ENCODE measurements around the gene WDR31. TPM values are rescaled to one million over a fixed set of nuclear protein-coding genes. Genes with fewer than 3 reads are reported as not detected.
A peak's percentile ranks its signal among the peaks of the same experiment; 100 is the strongest.
"Not testable (repeated sequence)": the region's sequence is repeated elsewhere in the genome, so short reads cannot be mapped to it uniquely, and the experiment has no call there.

WDR31 gene
- total RNA-seq, 1 experiment from 2014 or later: 0.69 TPM

DNA sequence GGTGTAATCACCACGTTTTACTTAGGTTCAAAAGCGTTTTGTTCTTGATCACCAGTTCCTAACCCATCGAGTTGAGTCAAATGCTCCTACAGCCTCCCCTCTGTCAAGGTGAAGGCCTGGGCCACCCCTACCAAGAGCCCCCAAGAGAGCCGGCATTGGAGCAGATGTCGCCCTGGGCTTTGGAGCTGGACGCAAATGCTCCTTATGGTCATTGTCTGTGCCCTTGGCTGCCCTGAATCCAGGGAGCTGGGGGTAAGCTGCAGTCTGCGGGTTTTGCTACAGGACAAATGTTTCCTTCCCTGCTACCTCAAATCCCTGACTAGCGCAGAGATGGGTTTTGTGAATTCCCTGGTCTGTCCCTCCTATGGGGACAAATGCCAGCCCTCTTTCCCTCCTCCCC lies 41.8 kb downstream of the WDR31 start:
- DNase-seq (ENCODE audit: low read depth): no peak

DNA sequence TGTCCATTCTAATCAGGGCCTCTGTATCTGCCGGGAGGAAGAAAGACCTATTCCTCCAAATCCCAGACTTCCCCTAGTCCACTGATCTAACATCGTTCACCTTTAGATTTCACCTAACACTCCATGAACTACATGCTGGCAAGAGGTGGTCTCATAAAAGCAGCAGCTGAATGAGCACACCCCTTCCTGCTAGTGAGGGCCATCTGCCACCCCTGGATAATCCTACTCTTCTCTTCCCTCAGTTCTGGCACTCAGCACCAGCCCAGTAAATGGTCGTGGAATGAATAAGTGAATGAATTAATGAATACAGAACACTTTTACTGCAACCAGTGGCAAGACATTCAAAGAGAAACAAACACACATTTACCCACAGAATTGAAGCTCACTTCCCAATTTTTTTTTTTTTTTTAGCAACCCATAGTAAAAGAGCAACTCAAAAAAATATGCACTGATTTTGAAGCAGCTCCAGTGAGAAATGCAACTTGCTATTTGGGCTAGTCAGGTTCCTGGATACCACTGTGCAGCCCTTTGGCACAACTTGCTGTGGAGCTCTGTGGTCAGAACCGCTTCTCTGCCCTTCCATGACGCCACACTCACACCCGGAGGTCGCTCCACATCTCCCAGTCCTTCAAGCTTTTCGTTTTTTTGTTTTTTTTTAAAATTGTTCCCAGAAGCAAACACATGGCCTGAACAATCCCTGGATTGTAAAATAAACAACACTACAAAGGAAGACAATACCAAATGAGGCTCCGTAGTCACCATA lies 43.1 kb downstream of the WDR31 start:
- DNase-seq (ENCODE audit: low read depth): no peak

DNA sequence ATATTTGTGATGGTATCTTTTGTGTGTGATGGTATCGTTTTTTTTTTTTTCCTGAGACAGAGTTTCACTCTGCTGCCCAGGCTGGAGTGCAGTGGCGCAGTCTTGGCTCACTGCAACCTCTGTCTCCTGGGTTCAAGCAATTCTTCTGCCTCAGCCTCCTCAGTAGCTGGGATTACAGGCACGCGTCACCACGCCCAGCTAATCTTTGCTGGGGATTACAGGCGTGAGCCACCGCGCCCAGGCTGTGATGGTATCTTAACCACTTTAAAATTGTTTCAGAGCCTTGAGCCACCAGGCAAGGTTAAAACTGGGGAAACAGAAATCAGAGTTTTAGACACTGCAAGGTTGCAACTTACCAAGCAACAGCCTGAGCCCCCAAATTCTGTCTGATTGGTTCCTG lies 43.8 kb downstream of the WDR31 start:
- not testable (repeated sequence) for DNase-seq (ENCODE audit: low read depth)

GRCh38 chr9:113293285-113293878 lies 46.7 kb downstream of the WDR31 start:
- DNase-seq (ENCODE audit: low read depth): no peak

DNA sequence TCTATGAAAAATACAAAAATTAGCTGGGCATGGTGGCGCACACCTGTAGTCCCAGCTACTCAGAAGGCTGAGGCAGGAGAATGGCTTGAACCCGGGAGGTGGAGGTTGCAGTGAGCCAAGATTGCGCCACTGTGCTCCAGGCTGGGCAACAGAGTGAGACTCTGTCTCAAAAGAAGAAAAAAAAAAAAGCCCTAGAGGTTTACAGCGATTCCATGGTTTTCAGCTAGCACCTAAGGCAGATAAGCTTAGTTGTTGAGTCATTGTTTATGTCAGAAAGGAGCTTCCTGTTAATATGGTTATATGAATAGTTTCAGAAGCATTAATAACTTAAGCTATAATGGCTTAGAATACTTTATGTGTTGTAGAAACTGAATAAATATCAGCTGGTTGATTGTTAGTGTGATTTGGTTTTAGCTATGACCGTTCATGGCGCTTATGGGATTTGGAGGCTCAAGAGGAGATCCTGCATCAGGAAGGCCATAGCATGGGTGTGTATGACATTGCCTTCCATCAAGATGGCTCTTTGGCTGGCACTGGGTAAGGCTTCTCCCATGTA lies 49.9 kb downstream of the WDR31 start:
- no peak for DNase-seq (ENCODE audit: low read depth)

DNA sequence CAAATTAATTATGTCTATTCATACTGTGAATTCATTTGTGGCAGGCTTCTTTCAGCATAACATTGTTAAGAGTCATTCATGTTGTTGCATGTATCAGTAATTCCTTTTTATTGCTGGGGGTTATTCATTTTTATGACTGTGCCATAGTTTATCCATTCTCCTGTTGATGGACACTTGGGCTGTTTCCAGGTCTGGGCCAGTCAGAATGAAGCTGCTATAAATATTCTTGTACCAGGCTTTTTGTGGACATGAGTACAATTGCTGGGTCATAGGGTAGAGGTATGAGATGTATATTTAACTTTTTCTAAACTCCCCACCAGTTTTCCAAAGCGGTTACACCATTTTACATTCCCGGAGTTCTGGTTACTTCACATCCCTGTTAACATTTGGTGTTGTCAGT lies 51.0 kb downstream of the WDR31 start:
- DNase-seq (ENCODE audit: low read depth): no peak

GRCh38 chr9:113281356-113281755 lies 58.7 kb downstream of the WDR31 start:
- DNase-seq (ENCODE audit: low read depth): no peak

GRCh38 chr9:113278840-113279239 lies 61.2 kb downstream of the WDR31 start:
- no peak for DNase-seq (ENCODE audit: low read depth)

DNA sequence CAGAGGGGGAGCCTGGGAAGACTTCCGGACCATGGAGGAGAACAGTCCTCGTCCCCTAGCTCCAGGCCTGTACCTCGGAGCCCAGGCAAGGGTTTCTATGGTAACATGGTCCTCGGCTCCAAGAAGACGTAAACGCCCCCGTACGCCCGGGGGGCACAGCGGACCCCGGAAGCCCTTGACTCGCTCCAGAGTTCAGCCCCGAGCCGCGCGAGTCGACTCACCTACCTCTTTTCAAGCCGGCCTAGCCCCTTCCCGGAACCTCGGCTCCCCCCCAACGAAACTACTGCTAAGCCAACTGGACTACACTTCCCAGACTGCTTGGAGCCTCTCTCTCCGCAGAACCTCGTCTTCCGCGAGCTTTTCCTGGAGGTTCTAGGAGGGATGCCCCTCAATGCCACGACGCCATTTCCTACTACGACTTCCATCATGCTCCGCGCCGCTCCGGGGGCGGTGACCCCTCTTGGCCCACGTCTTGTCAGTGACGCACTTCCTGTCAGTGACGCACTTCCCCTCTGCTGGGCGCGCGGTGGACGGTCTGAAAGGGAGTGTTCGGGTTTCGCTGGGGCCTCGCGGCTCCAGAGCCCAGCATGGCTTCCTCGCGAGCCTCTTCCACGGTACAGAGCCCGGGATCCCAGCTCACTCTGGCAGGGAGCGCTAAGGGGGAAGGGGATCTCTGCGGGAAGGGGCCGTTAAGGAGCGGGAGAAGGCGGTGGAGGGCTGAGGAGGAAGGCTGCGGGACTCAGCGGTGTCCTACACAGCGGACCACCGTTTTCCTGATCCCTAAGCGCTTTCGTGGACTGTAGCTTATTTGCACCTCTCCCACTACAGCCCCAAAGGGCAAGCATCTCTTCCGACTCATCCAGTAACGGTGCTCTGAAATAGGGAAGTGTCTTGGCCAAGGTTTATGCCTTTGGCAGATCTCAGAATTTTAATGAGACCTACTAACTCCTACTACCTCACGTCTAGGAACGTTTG lies 64.6 kb downstream of the WDR31 start, which contains the start of the genes CDC26 and PRPF4:
CDC26 (minus strand) TSS at position 416 of the 975 bp plus-strand sequence. CDS start 3,065 bp downstream, outside the sequence.
PRPF4 (plus strand) TSS at position 502 of the 975 bp plus-strand sequence; CDS start at position 588, 86 bp downstream.
- DNase-seq (ENCODE audit: low read depth): peak; percentile 98

GRCh38 chr9:113274474-113275156 lies 65.5 kb downstream of the WDR31 start:
- DNase-seq (ENCODE audit: low read depth): peak; percentile 58

- DNase-seq (ENCODE audit: low read depth): no peak
Measured at GRCh38 chr9:113269871-113270270, 70.2 kb downstream of the WDR31 start.

DNA sequence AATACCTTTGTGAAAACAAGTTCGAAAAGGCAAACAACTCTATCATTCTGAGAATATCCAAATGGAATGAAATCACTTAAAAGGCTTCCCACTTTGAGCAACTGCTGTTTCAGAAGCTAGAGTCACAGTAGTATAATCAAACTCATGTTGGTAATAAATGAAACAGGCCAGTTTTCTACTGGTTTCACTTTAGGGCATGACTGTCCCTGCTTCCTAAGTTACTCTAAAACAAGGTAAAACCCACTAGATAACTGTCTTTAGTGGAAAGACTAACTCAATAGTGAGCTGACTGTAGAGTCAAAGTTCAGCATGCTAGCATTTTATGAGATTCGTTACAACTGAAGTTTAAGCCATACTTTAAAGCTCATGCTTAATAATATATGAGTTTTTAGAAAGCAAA lies 70.7 kb downstream of the WDR31 start:
- DNase-seq (ENCODE audit: low read depth): no peak

DNA sequence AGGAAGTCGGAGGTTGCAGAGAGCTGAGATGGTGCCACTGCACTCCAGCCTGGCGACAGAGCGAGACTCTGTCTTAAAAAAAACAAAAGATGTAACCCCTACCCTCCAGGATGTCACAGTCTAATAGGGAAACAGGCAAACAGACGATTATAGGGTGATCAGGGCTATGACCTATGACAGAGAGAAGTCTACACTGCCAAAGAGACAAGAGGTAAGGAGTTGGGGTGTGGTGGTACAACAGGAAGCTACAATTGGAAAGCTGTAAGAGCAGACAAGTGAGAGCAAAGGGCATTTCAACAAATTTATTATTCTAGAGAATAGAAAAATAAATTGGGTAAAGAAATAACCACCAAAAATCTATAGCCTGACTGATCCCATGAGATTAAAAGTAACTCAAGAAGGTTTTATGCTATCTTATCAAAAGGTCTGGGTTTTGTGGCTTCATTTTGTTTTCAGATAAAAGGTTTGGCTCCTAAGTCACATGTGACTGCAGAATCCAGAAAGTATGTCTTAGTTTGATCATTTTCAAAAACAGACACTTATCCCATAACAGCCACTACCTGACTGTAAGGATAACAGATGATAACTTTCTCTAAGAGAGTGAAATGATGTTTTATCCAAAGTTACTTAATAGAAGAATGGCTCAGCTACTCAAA lies 72.0 kb downstream of the WDR31 start:
- no peak for DNase-seq (ENCODE audit: low read depth)

GRCh38 chr9:113266174-113266573 lies 73.9 kb downstream of the WDR31 start:
- peak; percentile 47 for DNase-seq (ENCODE audit: low read depth)

Other genes with a start within 250 kb of the WDR31 start
- gene SLC31A2, start 189.3 kb downstream of the WDR31 start, total RNA-seq (2014; rRNA removed): 78.7 and 88.0 TPM in 2 replicates
- 24.9 and 28.5 TPM in 2 replicates for gene FKBP15, start 119.0 kb downstream of the WDR31 start, total RNA-seq (2014; rRNA removed)
- 15.1 and 15.8 TPM in 2 replicates for gene SLC31A1, start 118.7 kb downstream of the WDR31 start, total RNA-seq (2014; rRNA removed)
- gene CDC26, start 64.7 kb downstream of the WDR31 start, total RNA-seq (2014; rRNA removed): 25.0 and 39.7 TPM in 2 replicates
- gene PRPF4, start 64.6 kb downstream of the WDR31 start, total RNA-seq (2014; rRNA removed): 49.3 and 51.0 TPM in 2 replicates
- not detected in 2 replicates for gene RNF183, start 36.9 kb downstream of the WDR31 start, total RNA-seq (2014; rRNA removed)
- gene BSPRY, start 9.3 kb upstream of the WDR31 start, total RNA-seq (2014; rRNA removed): not detected in 2 replicates
- 11.8 and 13.1 TPM in 2 replicates for gene HDHD3, start 36.7 kb upstream of the WDR31 start, total RNA-seq (2014; rRNA removed)
- 10.5 and 15.0 TPM in 2 replicates for gene ALAD, start 61.0 kb upstream of the WDR31 start, total RNA-seq (2014; rRNA removed)
- gene POLE3, start 70.4 kb upstream of the WDR31 start, total RNA-seq (2014; rRNA removed): 83.1 and 90.6 TPM in 2 replicates
- 0.19 and 0.29 TPM in 2 replicates for gene C9orf43, start 70.5 kb upstream of the WDR31 start, total RNA-seq (2014; rRNA removed)
- gene RGS3, start 123.5 kb upstream of the WDR31 start, total RNA-seq (2014; rRNA removed): 137 and 144 TPM in 2 replicates

Data from LHCN-M2 (cell line).